ENCODE data around the gene GARIN3. TPM values are rescaled to one million over a fixed set of nuclear protein-coding genes. Genes with fewer than 3 reads are reported as not detected.

GARIN3 gene
- total and polyA plus RNA-seq, 2 donors (not counting 3 experiments of a cell fraction or from before 2014, with no cell fraction given) = not detected

DNA sequence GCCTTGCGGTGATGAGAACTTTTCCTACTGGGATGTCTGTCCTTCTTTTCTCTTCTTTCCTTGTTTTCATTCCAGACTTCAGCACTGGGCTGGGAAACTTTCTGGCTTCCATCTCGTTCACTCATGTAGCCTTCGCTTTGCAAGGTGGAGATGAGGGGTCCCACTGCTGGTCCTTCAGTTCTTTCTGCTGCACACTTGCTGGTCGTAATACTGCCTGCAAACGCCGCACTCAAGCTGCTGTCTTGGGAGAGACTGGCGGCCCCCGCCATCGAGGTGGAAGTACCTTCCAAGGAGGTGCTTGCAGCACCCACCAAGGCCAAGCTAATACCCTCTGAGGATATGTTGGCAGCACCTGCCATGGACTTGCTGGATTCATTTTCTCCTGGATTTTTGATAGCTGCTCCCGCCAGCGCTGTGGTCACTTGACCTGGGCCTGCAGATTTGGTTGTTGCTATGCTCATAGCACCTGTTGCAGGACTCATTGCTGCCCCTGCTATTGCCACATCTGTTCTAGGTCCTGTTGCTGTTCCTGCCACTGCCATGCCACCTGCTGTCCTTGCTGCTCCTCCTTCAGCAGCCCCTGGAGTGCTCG, 3.0 kb downstream of the GARIN3 start:
- no TSS peak for BruUV-seq (replicated peaks)

More for the DNA sequence above, 3.0 kb downstream of the GARIN3 start:
- Histone ChIP-seq H3K9ac (replicated peaks; ENCODE audit: extremely low read depth, insufficient read depth, low read length) (no peak overlapping the region), H3K4me3 (replicated peaks in 1 of 3; ENCODE audit: insufficient read depth in 1 of 3, low read depth in 1 of 3, low read length in 3 of 3) (no peak overlapping the region), H3K27ac (ENCODE audit: insufficient read depth, low read depth, low read length) (no peak overlapping the region), H3K9me3 (replicated peaks; ENCODE audit: control insufficient read depth, insufficient read depth, low read length) (no peaks in the 10 kb centered on the region), H3K4me2 (ENCODE audit: insufficient read depth, low read length) (no peak overlapping the region), H3K4me1 (ENCODE audit: control insufficient read depth, extremely low read depth, insufficient read depth, low read length) (no peaks in the 10 kb centered on the region), H3K27me3 (ENCODE audit: control insufficient read depth in 2 of 2, insufficient read depth in 2 of 2, low read length in 2 of 2) (no peaks in the 10 kb centered on the region), H4K20me1 (replicated peaks; ENCODE audit: control insufficient read depth, extremely low read depth, insufficient read depth, low read length) (no peaks in the 10 kb centered on the region), H3K9me1 (replicated peaks; ENCODE audit: control insufficient read depth, extremely low read depth, insufficient read depth, low read length) (no peaks in the 10 kb centered on the region), H3K79me2 (ENCODE audit: control insufficient read depth, insufficient read depth, low read length) (no peaks in the 10 kb centered on the region), H2AFZ (ENCODE audit: low read depth, low read length) (no peak overlapping the region), H3K36me3 (ENCODE audit: control insufficient read depth in 2 of 2, extremely low read depth in 1 of 2, insufficient read depth in 2 of 2, low read length in 2 of 2) (no peaks in the 10 kb centered on the region)
- dilution Hi-C loops (cut with MboI; ENCODE audit: extremely low pct_ligation_motif_present, low sequenced_read_pairs) (no loop called here), intact Hi-C loops (cut with micrococcal nuclease) (no loop called here)
- DNase-seq (ENCODE audit: low read depth, low spot score) = no peak
- ChIA-PET POLR2A (no interaction called here), CTCF (no interaction called here)
- no peak for FAIRE-seq
- TF ChIP-seq POLR2A (IDR thresholded peaks at IDR 0.05; ENCODE audit: low read depth, low read length) (no peak), EZH2 (IDR thresholded peaks at IDR 0.05; ENCODE audit: borderline replicate concordance, low read depth, low read length, severe bottlenecking) (no peak), MYC (IDR thresholded peaks at IDR 0.05; ENCODE audit: low read depth, low read length) (no peak), FOS (IDR thresholded peaks at IDR 0.05; ENCODE audit: borderline replicate concordance, insufficient read depth, low read length) (no peak), POLR2AphosphoS5 (IDR thresholded peaks at IDR 0.05; ENCODE audit: insufficient read depth, low read depth, low read length) (no peak), GATA2 (IDR thresholded peaks at IDR 0.05; ENCODE audit: insufficient read depth, insufficient read length, low read depth, low read length) (no peak), JUN (IDR thresholded peaks at IDR 0.05; ENCODE audit: borderline replicate concordance, insufficient read depth, insufficient read length, low read depth) (no peak)
- TF ChIP-seq, protein P1, sequence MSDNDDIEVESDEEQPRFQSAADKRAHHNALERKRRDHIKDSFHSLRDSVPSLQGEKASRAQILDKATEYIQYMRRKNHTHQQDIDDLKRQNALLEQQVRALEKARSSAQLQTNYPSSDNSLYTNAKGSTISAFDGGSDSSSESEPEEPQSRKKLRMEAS (IDR thresholded peaks at IDR 0.05; ENCODE audit: insufficient read depth, insufficient read length) = no peak
- TF ChIP-seq, protein P2, sequence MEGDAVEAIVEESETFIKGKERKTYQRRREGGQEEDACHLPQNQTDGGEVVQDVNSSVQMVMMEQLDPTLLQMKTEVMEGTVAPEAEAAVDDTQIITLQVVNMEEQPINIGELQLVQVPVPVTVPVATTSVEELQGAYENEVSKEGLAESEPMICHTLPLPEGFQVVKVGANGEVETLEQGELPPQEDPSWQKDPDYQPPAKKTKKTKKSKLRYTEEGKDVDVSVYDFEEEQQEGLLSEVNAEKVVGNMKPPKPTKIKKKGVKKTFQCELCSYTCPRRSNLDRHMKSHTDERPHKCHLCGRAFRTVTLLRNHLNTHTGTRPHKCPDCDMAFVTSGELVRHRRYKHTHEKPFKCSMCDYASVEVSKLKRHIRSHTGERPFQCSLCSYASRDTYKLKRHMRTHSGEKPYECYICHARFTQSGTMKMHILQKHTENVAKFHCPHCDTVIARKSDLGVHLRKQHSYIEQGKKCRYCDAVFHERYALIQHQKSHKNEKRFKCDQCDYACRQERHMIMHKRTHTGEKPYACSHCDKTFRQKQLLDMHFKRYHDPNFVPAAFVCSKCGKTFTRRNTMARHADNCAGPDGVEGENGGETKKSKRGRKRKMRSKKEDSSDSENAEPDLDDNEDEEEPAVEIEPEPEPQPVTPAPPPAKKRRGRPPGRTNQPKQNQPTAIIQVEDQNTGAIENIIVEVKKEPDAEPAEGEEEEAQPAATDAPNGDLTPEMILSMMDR (IDR thresholded peaks at IDR 0.05; ENCODE audit: extremely low read depth in 1 of 2, insufficient read depth in 1 of 2, low read depth in 1 of 2, low read length in 2 of 2) = no peak
